Trophoblast cell (in vitro differentiated cells and primary cell): ENCODE results near the gene SERPINB8.

Experiments
- DNase-seq, 2 donors: peaks; one replicate each; pipeline ENCODE4 v3.0.0-alpha.2; 2016
- H2AFZ ChIP-seq: 2 replicates; pipeline ENCODE4 v1.6.1; 2013; ENCODE audit warnings: low read length, moderate library complexity, mild to moderate bottlenecking; ENCODE audit not compliant: insufficient read depth, poor library complexity
- H2AK5ac ChIP-seq: 2 replicates; pipeline ENCODE4 v1.6.1; 2013; ENCODE audit warnings: mild to moderate bottlenecking, low read length
- H2BK120ac ChIP-seq: 2 replicates; pipeline ENCODE4 v1.6.1; 2013; ENCODE audit warnings: low read length, mild to moderate bottlenecking, moderate library complexity; ENCODE audit not compliant: insufficient read depth, poor library complexity
- H2BK12ac ChIP-seq: 2 replicates; pipeline ENCODE4 v1.6.1; 2013; ENCODE audit warnings: mild to moderate bottlenecking, low read length, moderate library complexity
- H2BK5ac ChIP-seq: 2 replicates; pipeline ENCODE4 v1.6.1; 2013; ENCODE audit warnings: low read length, low read depth, moderate library complexity, mild to moderate bottlenecking; ENCODE audit not compliant: poor library complexity
- H3K14ac ChIP-seq: 2 replicates; pipeline ENCODE4 v1.6.1; 2013; ENCODE audit warnings: mild to moderate bottlenecking, low read length
- H3K18ac ChIP-seq: 2 replicates; pipeline ENCODE4 v1.6.1; 2013; ENCODE audit warnings: mild to moderate bottlenecking, low read length
- H3K23ac ChIP-seq: 2 replicates; pipeline ENCODE4 v1.6.1; 2013; ENCODE audit warnings: low read length
- H3K27ac ChIP-seq: 2 replicates; pipeline ENCODE4 v1.5.1; 2013; ENCODE audit warnings: low read depth, mild to moderate bottlenecking, inconsistent platforms, low read length, moderate library complexity
- H3K27me3 ChIP-seq: 2 replicates; pipeline ENCODE4 v1.6.1; 2013; ENCODE audit warnings: inconsistent platforms, mild to moderate bottlenecking, low read length, moderate library complexity; ENCODE audit not compliant: insufficient read depth
- H3K36me3 ChIP-seq, 2 experiments: 1 replicate in 1 of 2; 2 replicates in 1 of 2; pipeline ENCODE4 v1.6.1; 2013; ENCODE audit warnings: low read length in 2 of 2, mild to moderate bottlenecking in 2 of 2, moderate library complexity in 1 of 2; ENCODE audit not compliant: insufficient read depth in 2 of 2, control insufficient read depth in 1 of 2
- H3K4ac ChIP-seq: 2 replicates; pipeline ENCODE4 v1.6.1; 2013; ENCODE audit warnings: low read depth, mild to moderate bottlenecking, low read length, moderate library complexity
- H3K4me1 ChIP-seq, 2 experiments: 1 replicate in 1 of 2; 2 replicates in 1 of 2; pipeline ENCODE4 v1.6.1; 2013; ENCODE audit warnings: low read length in 2 of 2, mild to moderate bottlenecking in 2 of 2, moderate library complexity in 1 of 2; ENCODE audit not compliant: insufficient read depth in 2 of 2, control insufficient read depth in 1 of 2
- H3K4me2 ChIP-seq: 2 replicates; pipeline ENCODE4 v1.6.1; 2013; ENCODE audit warnings: inconsistent platforms, mild to moderate bottlenecking, low read length, moderate library complexity
- H3K4me3 ChIP-seq: 2 replicates; pipeline ENCODE4 v1.5.1; 2013; ENCODE audit warnings: mild to moderate bottlenecking, low read depth, low read length, inconsistent platforms
- H3K79me1 ChIP-seq: one replicate; pipeline ENCODE4 v1.6.1; 2013; ENCODE audit warnings: low read length
- H3K79me2 ChIP-seq: 2 replicates; pipeline ENCODE4 v1.6.1; 2013; ENCODE audit warnings: low read length, mild to moderate bottlenecking; ENCODE audit not compliant: control insufficient read depth, insufficient read depth, poor library complexity
- H3K9ac ChIP-seq: 2 replicates; pipeline ENCODE4 v1.6.1; 2013; ENCODE audit warnings: mild to moderate bottlenecking, low read length
- H3K9me3 ChIP-seq: 2 replicates; pipeline ENCODE4 v1.6.1; 2013; ENCODE audit warnings: low read depth, mild to moderate bottlenecking, control low read depth, inconsistent platforms, low read length; ENCODE audit not compliant: insufficient read depth
- H4K12ac ChIP-seq: 2 replicates; pipeline ENCODE4 v1.6.1; 2013; ENCODE audit warnings: low read depth, mild to moderate bottlenecking, low read length, moderate library complexity
- H4K8ac ChIP-seq: 2 replicates; pipeline ENCODE4 v1.6.1; 2013; ENCODE audit warnings: low read depth, mild to moderate bottlenecking, low read length, moderate library complexity
- H4K91ac ChIP-seq: one replicate; pipeline ENCODE4 v1.6.1; 2013; ENCODE audit warnings: low read depth, mild to moderate bottlenecking, low read length, moderate library complexity
- WGBS: extraction: QIAGEN DNeasy Blood & Tissue Kit; methylation state at CpG from one replicate; pipeline ENCODE4 v1.1.7; 2013; ENCODE audit warnings: missing lambda C conversion rate; ENCODE audit not compliant: insufficient read length, insufficient coverage; ENCODE audit errors: extremely low coverage; 5-methylcytosine and 5-hydroxymethylcytosine counted together

SERPINB8 gene

DNA sequence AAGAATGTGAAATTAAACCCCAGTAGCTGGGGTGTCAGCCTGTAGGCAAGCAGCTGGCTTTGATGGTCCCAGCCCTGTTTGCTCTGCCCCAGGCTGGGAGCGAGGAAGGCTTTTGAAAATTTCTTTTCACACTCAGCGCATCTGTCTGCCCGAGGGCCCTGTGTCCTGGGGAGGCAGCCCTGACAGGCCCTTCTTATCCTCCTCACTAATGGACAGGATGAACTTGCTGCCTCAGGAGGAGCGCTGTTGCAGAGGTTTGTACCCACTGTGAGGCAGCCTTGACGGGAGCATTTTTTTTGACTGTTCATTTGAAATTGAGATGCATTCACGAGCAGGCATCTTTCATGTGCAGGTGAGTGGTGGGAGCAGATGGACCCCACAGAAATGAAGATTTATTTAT, 62.4 kb downstream of the SERPINB8 start:
- Histone ChIP-seq H3K79me1 (no peaks in the 10 kb centered on the region), H4K91ac (no peak overlapping the region), H4K8ac (no peak overlapping the region), H3K9ac (no peak overlapping the region), H2BK120ac (no peak overlapping the region), H2BK5ac (no peak overlapping the region), H3K9me3 (no peaks in the 10 kb centered on the region), H3K23ac (no peak overlapping the region), H2AFZ (no peak overlapping the region), H3K36me3 (no peaks in the 10 kb centered on the region), H2AK5ac (no peak overlapping the region), H3K27me3 (no peaks in the 10 kb centered on the region), H3K14ac (no peak overlapping the region), H3K18ac (no peak overlapping the region), H3K4ac (no peak overlapping the region), H3K4me2 (no peak overlapping the region), H2BK12ac (no peak overlapping the region), H3K4me3 (no peak overlapping the region), H3K4me1 (no peaks in the 10 kb centered on the region), H4K12ac (no peak overlapping the region), H3K27ac (no peak overlapping the region), H3K79me2 (no peaks in the 10 kb centered on the region)
- WGBS = no CpG with 5 or more reads among the region's 6 CpGs
- no peak for DNase-seq

DNA sequence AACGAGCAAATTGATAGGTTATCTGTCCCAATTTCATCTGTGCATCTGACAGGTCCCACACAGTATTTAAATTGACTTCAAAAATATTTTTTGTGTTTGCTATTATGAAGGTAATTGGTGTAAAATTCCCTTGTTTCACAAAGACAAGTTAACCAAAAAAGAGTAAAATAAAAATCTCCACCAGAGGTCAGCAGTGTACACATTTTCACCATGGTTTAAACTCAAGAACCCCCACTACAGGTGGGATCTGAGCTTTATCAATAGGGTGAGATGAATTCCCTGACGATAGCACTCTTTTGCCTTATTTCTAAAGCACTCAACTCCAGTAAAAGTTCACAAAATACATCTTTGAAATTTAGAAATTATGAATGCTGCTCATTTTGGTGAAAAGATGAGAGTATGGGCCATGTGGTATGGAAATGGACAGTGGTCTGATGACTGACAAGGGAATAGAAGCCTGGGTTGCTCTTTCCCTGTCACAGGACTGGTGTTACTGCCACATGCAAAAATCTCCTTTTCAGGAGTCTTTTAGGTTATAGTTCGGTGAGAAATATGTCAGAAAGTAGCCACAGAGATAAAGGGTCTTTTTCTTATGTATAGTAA, 68.0 kb downstream of the SERPINB8 start:
- H3K79me1 ChIP-seq = no peaks in the 10 kb centered on the region
- no peaks in the 10 kb centered on the region for H3K79me2 ChIP-seq
- no peak overlapping the region for H4K12ac ChIP-seq
- no peak overlapping the region for H4K8ac ChIP-seq
- H2AK5ac ChIP-seq = no peak overlapping the region
- H3K23ac ChIP-seq = no peak overlapping the region
- no peak overlapping the region for H2BK5ac ChIP-seq
- no peak overlapping the region for H3K4me2 ChIP-seq
- no peak overlapping the region for H4K91ac ChIP-seq
- peak in 1 of 2 donors; percentile 71 for DNase-seq
- H3K27me3 ChIP-seq = no peaks in the 10 kb centered on the region
- no peak overlapping the region for H2AFZ ChIP-seq
- no peaks in the 10 kb centered on the region for H3K4me1 ChIP-seq
- no peak overlapping the region for H3K4ac ChIP-seq
- H2BK120ac ChIP-seq = no peak overlapping the region
- no peak overlapping the region for H3K14ac ChIP-seq
- no peak overlapping the region for H3K18ac ChIP-seq
- H3K4me3 ChIP-seq = no peak overlapping the region
- H3K9me3 ChIP-seq = peaks cover 4% of the 10 kb centered on the region
- WGBS = no CpG with 5 or more reads among the region's 3 CpGs
- no peak overlapping the region for H3K27ac ChIP-seq
- H3K9ac ChIP-seq = no peak overlapping the region
- H2BK12ac ChIP-seq = no peak overlapping the region
- H3K36me3 ChIP-seq = no peaks in the 10 kb centered on the region
